GM12878 (cell line): ENCODE results near the gene NKAIN4. TPM values are rescaled to one million over a fixed set of nuclear protein-coding genes. Genes with fewer than 3 reads are reported as not detected.

Experiments
- ATAC-seq: fragments of 200-7000 bp; cut with Tn5 transposase; 3 replicates; pipeline ENCODE4 v1.9.1; 2020; ENCODE audit warnings: mild to moderate bottlenecking, moderate library complexity
- BruUV-seq: library from RNA; stranded (reverse); fragments of 400-500 nt; replicated peaks from 2 replicates; lab custom pipeline; 2021; lab: Mats Ljungman, UMichigan
- CTCF ChIA-PET: fragments of 300-600 bp; sonication (Branson Sonifier 250); formaldehyde crosslinking; extraction: SDS; loops from one replicate; lab custom pipeline; 2021; ENCODE audit warnings: inconsistent platforms; lab: Yijun Ruan, JAX
- POLR2A ChIA-PET: fragments of 350-600 bp; formaldehyde crosslinking; extraction: SDS; loops from one replicate; lab custom pipeline; 2021; ENCODE audit warnings: inconsistent platforms; lab: Charles Lee
- RAD21 ChIA-PET: fragments of 300-600 bp; sonication (Branson Sonifier 250); formaldehyde crosslinking; loops from one replicate; lab custom pipeline; 2023; ENCODE audit warnings: antibody characterized with exemption; ENCODE audit not compliant: unreplicated experiment; lab: Charles Lee
- SMC1A ChIA-PET: fragments of 300-600 bp; sonication (Branson Sonifier 250); formaldehyde crosslinking; loops from one replicate; lab custom pipeline; 2023; ENCODE audit not compliant: unreplicated experiment, uncharacterized antibody; lab: Charles Lee
- DNase-seq: peaks from one replicate; pipeline ENCODE4 v3.0.0-alpha.2; 2011; ENCODE audit warnings: low read depth, low spot score
- FAIRE-seq: peaks from 3 replicates; lab custom pipeline; 2011; peaks lifted over from hg19 to GRCh38; lab: Jason Lieb, UNC
- H2AFZ ChIP-seq: 2 replicates; pipeline ENCODE4 v1.6.0; 2011; ENCODE audit warnings: low read depth, low read length, control low read depth; ENCODE audit not compliant: control insufficient read depth
- H3K27ac ChIP-seq: 2 replicates; pipeline ENCODE4 v1.5.1; 2011; ENCODE audit warnings: control low read depth; ENCODE audit not compliant: control insufficient read depth, insufficient read depth
- H3K27me3 ChIP-seq, 2 experiments: replicated peaks in 1 of 2; 2 replicates each; pipeline versions ENCODE4 v1.6.0 to v1.6.1; 2011; ENCODE audit warnings: low read length in 1 of 2; ENCODE audit not compliant: control insufficient read depth in 2 of 2, insufficient read depth in 2 of 2
- H3K36me3 ChIP-seq, 2 experiments: 2 replicates each; pipeline ENCODE4 v1.5.1; 2011; ENCODE audit warnings: low read length in 1 of 2; ENCODE audit not compliant: control insufficient read depth in 2 of 2, insufficient read depth in 2 of 2
- H3K4me1 ChIP-seq: 2 replicates; pipeline ENCODE4 v1.6.1; 2011; ENCODE audit warnings: mild to moderate bottlenecking, low read length, moderate library complexity, mixed read lengths; ENCODE audit not compliant: control insufficient read depth, insufficient read depth
- H3K4me2 ChIP-seq: 2 replicates; pipeline ENCODE4 v1.6.0; 2011; ENCODE audit warnings: control low read depth; ENCODE audit not compliant: control insufficient read depth, insufficient read depth
- H3K4me3 ChIP-seq: fragments of 200-600 bp; sonication (generic); 2 replicates; pipeline ENCODE4 v1.5.1; 2016
- H3K79me2 ChIP-seq: 2 replicates; pipeline ENCODE4 v1.6.0; 2011; ENCODE audit warnings: low read length; ENCODE audit not compliant: control insufficient read depth, insufficient read depth
- H3K9ac ChIP-seq: 2 replicates; pipeline ENCODE4 v1.8.0; 2011; ENCODE audit warnings: low read length, control low read depth, mixed read lengths; ENCODE audit not compliant: control insufficient read depth, insufficient read depth
- H3K9me3 ChIP-seq: replicated peaks from 3 replicates; pipeline ENCODE4 v1.5.1; 2011; ENCODE audit warnings: mild to moderate bottlenecking, low read length; ENCODE audit not compliant: control insufficient read depth, insufficient read depth
- H4K20me1 ChIP-seq: 2 replicates; pipeline ENCODE4 v1.6.0; 2011; ENCODE audit not compliant: control insufficient read depth, insufficient read depth
- ESRRA ChIP-seq: IDR thresholded peaks from 2 replicates; pipeline ENCODE4 v1.6.1; 2012; ENCODE audit warnings: mild to moderate bottlenecking, low read length, improper control_type of control experiment
- JUND ChIP-seq: IDR thresholded peaks from 2 replicates; pipeline ENCODE4 v1.6.1; 2012; ENCODE audit warnings: low read depth, mild to moderate bottlenecking, low read length, improper control_type of control experiment, moderate library complexity
- PKNOX1 ChIP-seq: fragments of 450-650 bp; IDR thresholded peaks from 2 replicates; pipeline ENCODE4 v1.6.1; 2016; ENCODE audit warnings: mild to moderate bottlenecking
- RBBP5 ChIP-seq: fragments of 200-600 bp; sonication (generic); conservative IDR thresholded peaks from 2 replicates; pipeline ENCODE4 v1.6.1; 2016
- REST ChIP-seq: IDR thresholded peaks from 2 replicates; pipeline ENCODE4 v1.6.1; 2012; ENCODE audit warnings: mild to moderate bottlenecking, low read depth, low read length
- SMAD1 ChIP-seq: fragments of 450-650 bp; IDR thresholded peaks from 2 replicates; pipeline ENCODE4 v1.6.1; 2018; ENCODE audit warnings: mild to moderate bottlenecking, low read depth; ENCODE audit not compliant: partially characterized antibody
- SMC3 ChIP-seq: IDR thresholded peaks from 2 replicates; pipeline ENCODE4 v1.6.1; 2011; ENCODE audit warnings: low read length, improper control_type of control experiment, borderline replicate concordance
- SUZ12 ChIP-seq: fragments of 200-600 bp; sonication (generic); IDR thresholded peaks from one replicate; pipeline ENCODE4 v1.6.1; 2018; ENCODE audit warnings: antibody characterized with exemption, mild to moderate bottlenecking; ENCODE audit not compliant: unreplicated experiment
- TCF7 ChIP-seq: IDR thresholded peaks from 2 replicates; pipeline ENCODE4 v1.6.1; 2014; ENCODE audit warnings: antibody characterized with exemption, borderline replicate concordance
- USF2 ChIP-seq: IDR thresholded peaks from 2 replicates; pipeline ENCODE4 v1.6.1; 2011; ENCODE audit warnings: low read depth, low read length, improper control_type of control experiment, borderline replicate concordance
- YBX1 ChIP-seq: fragments of 450-650 bp; IDR thresholded peaks from 2 replicates; pipeline ENCODE4 v1.6.1; 2016; ENCODE audit warnings: antibody characterized with exemption
- WGBS: methylation state at CpG from one replicate; pipeline ENCODE4 v1.1.6; 2016; ENCODE audit warnings: low lambda C conversion rate; ENCODE audit not compliant: insufficient replicate concordance, insufficient coverage; ENCODE audit errors: missing lambda C conversion rate; 5-methylcytosine and 5-hydroxymethylcytosine counted together
- in situ Hi-C: fragments of 300-500 bp; cut with MboI; formaldehyde crosslinking; loops from 9 replicates; pipeline ENCODE4 v1.14.3; 2018; ENCODE audit warnings: mixed read lengths
- intact Hi-C: fragments of 100-400 bp; cut with micrococcal nuclease; formaldehyde crosslinking; loops from one replicate; pipeline ENCODE4 v1.14.2; 2022; ENCODE audit not compliant: unreplicated experiment
- polyA plus RNA-seq, 11 experiments: library from polyadenylated mRNA; depleted of rRNA in 4 of 11; unstranded in 6 of 11; stranded (reverse) in 5 of 11; fragments of >200 nt; fragmentation: Nextera tagmentation in 4 of 11; fragmentation: Illumina TruSeq in 1 of 11; extraction: Ambion mirVana in 4 of 11; extraction: Trizol in 1 of 11; gene quantifications; 1 replicate in 1 of 11; 2 replicates in 10 of 11; pipeline versions ENCODE4 v1.2.1 to v1.2.3, GENCODE V29; 2011 to 2016; ENCODE audit warnings: inconsistent platforms in 2 of 11, missing spikeins in 2 of 11, low read depth in 1 of 11
- total RNA-seq, 4 experiments: library from RNA; depleted of rRNA in 3 of 4; stranded (reverse); fragments of >200 nt in 3 of 4; fragmentation: Illumina TruSeq in 1 of 4; extraction: Trizol in 1 of 4; gene quantifications; 2 replicates each; pipeline versions ENCODE4 v1.2.1 to v1.2.3, GENCODE V29; 2013 to 2021

Gene NKAIN4
- total and polyA plus RNA-seq, 10 of the 15 experiments (the other 5 are each of a cell fraction or from before 2014, with no cell fraction given), result 0.11 TPM; not detected in 9

- FAIRE-seq (no peak), ATAC-seq (no peak)
- no peaks in the 10 kb centered on the region for H4K20me1 ChIP-seq
- POLR2A ChIA-PET, result no interaction called here
- 59% methylated on average over 5 of the region's 5 CpGs for WGBS
- TF ChIP-seq RBBP5, result no peak
- no peak for TF ChIP-seq REST
- TF ChIP-seq USF2, result no peak
- no peak for TF ChIP-seq SMAD1
- no peak for TF ChIP-seq SUZ12
- TF ChIP-seq JUND, result no peak
- no peak for TF ChIP-seq SMC3
- TF ChIP-seq PKNOX1, result no peak
- no peak for TF ChIP-seq ESRRA
- TF ChIP-seq YBX1, result no peak
- no peak for TF ChIP-seq TCF7
- TF ChIP-seq, all 136 proteins: peak for 0
- no peak overlapping the region for H3K9ac ChIP-seq
- SMC1A ChIA-PET, result no interaction called here
- intact Hi-C loops (no loop called here), in situ Hi-C loops (no loop called here)
- H3K4me3 ChIP-seq, result no peak overlapping the region
- RAD21 ChIA-PET, result no interaction called here
- H3K27ac ChIP-seq, result no peak overlapping the region
- no peaks in the 10 kb centered on the region for H3K27me3 ChIP-seq
- no peaks in the 10 kb centered on the region for H3K9me3 ChIP-seq
- H3K79me2 ChIP-seq, result no peaks in the 10 kb centered on the region
- no peak for DNase-seq
- no peak overlapping the region for H3K4me2 ChIP-seq
- no TSS peak for BruUV-seq
- H3K4me1 ChIP-seq, result no peaks in the 10 kb centered on the region
- CTCF ChIA-PET, result no interaction called here
- H3K36me3 ChIP-seq, result no peaks in the 10 kb centered on the region
- no peak overlapping the region for H2AFZ ChIP-seq
Measured at GRCh38 chr20:63303095-63303666, 48.9 kb upstream of the NKAIN4 start.
